OCI-LY7 (cell line): ENCODE data around the gene ZDHHC9. TPM values are rescaled to one million over a fixed set of nuclear protein-coding genes. Genes with fewer than 3 reads are reported as not detected.
"Not testable (repeated sequence)": the region's sequence is repeated elsewhere in the genome, so short reads cannot be mapped to it uniquely, and the experiment has no call there.

Experiments
- BruUV-seq: library from RNA; stranded (reverse); fragments of 400-500 nt; replicated peaks from 2 replicates; lab custom pipeline; 2021; lab: Mats Ljungman, UMichigan
- CTCF ChIA-PET: fragments of 300-600 bp; sonication (Branson Sonifier 250); formaldehyde crosslinking; loops from one replicate; lab custom pipeline; 2022; ENCODE audit warnings: antibody characterized with exemption; ENCODE audit not compliant: unreplicated experiment; lab: Charles Lee
- POLR2A ChIA-PET: fragments of 300-600 bp; sonication (Branson Sonifier 250); formaldehyde crosslinking; loops from one replicate; lab custom pipeline; 2022; ENCODE audit warnings: antibody characterized with exemption; lab: Charles Lee
- DNase-seq: peaks from one replicate; pipeline ENCODE4 v3.0.0-alpha.2; 2015; ENCODE audit warnings: low spot score
- H2AFZ ChIP-seq: fragments of 200-600 bp; sonication (generic), shearing (Covaris generic); 2 replicates; pipeline ENCODE4 v1.6.1; 2014; ENCODE audit warnings: mild to moderate bottlenecking, antibody characterized with exemption, low read length, moderate library complexity
- H3K27ac ChIP-seq: fragments of 200-600 bp; sonication (generic); 2 replicates; pipeline ENCODE4 v1.5.1; 2014; ENCODE audit warnings: mixed run types, low read depth, mild to moderate bottlenecking, moderate library complexity, low read length, inconsistent platforms; ENCODE audit not compliant: poor library complexity, severe bottlenecking
- H3K36me3 ChIP-seq: fragments of 200-600 bp; sonication (generic); 2 replicates; pipeline ENCODE4 v1.6.1; 2014; ENCODE audit warnings: mild to moderate bottlenecking, antibody characterized with exemption, low read length, moderate library complexity, mixed read lengths; ENCODE audit not compliant: insufficient read depth
- H3K4me1 ChIP-seq: fragments of 200-600 bp; sonication (generic); 2 replicates; pipeline ENCODE4 v1.5.1; 2014; ENCODE audit warnings: mild to moderate bottlenecking, low read length; ENCODE audit not compliant: insufficient read depth, poor library complexity, severe bottlenecking
- H3K4me2 ChIP-seq: fragments of 200-600 bp; sonication (generic); 2 replicates; pipeline ENCODE4 v1.6.1; 2014; ENCODE audit warnings: mild to moderate bottlenecking, low read length
- H3K4me3 ChIP-seq: fragments of 200-600 bp; sonication (generic); 2 replicates; pipeline ENCODE4 v1.5.1; 2014; ENCODE audit warnings: mild to moderate bottlenecking, low read depth, low read length; ENCODE audit not compliant: poor library complexity, severe bottlenecking
- H3K79me2 ChIP-seq: fragments of 200-600 bp; sonication (generic); 2 replicates; pipeline ENCODE4 v1.6.1; 2016; ENCODE audit warnings: low read depth, mild to moderate bottlenecking, low read length, moderate library complexity, mixed read lengths; ENCODE audit not compliant: insufficient read depth
- H3K9me2 ChIP-seq: fragments of 200-600 bp; sonication (generic); 2 replicates; pipeline ENCODE4 v1.6.1; 2016; ENCODE audit warnings: mild to moderate bottlenecking, low read length, mixed read lengths; ENCODE audit not compliant: insufficient read depth
- H3K9me3 ChIP-seq: fragments of 200-600 bp; sonication (generic); 2 replicates; pipeline ENCODE4 v1.6.1; 2014; ENCODE audit warnings: mild to moderate bottlenecking, mixed run types, low read length, mixed read lengths
- H4K20me1 ChIP-seq: fragments of 200-600 bp; sonication (generic); 2 replicates; pipeline ENCODE4 v1.6.1; 2014; ENCODE audit warnings: mild to moderate bottlenecking, antibody characterized with exemption, low read length, moderate library complexity, mixed read lengths; ENCODE audit not compliant: insufficient read depth
- EZH2phosphoT487 ChIP-seq: fragments of 200-600 bp; sonication (generic); IDR thresholded peaks from 2 replicates; pipeline ENCODE4 v1.6.1; 2018; ENCODE audit warnings: low read depth, borderline replicate concordance, mild to moderate bottlenecking, mixed run types, antibody characterized with exemption, low read length, moderate library complexity, mixed read lengths
- intact Hi-C: fragments of 100-400 bp; cut with micrococcal nuclease; formaldehyde crosslinking; loops from one replicate; pipeline ENCODE4 v1.10.0; 2022; ENCODE audit not compliant: unreplicated experiment
- total RNA-seq, 2 experiments: library from RNA; depleted of rRNA in 1 of 2; stranded (reverse); fragments of >200 nt in 1 of 2; shearing (Covaris generic) in 1 of 2; gene quantifications; 2 replicates each; pipeline ENCODE4 v1.2.3, GENCODE V29; 2014 to 2022
- TF ChIP-seq, protein P1 (sequence below): fragments of 200-600 bp; sonication (generic); conservative IDR thresholded peaks from 2 replicates; pipeline ENCODE4 v1.5.1; 2014; ENCODE audit warnings: mild to moderate bottlenecking, antibody characterized with exemption, low read length, moderate library complexity, mixed read lengths

ZDHHC9 gene
- total RNA-seq, 2 experiments from 2014 or later: 8.2 to 11.3 TPM

DNA sequence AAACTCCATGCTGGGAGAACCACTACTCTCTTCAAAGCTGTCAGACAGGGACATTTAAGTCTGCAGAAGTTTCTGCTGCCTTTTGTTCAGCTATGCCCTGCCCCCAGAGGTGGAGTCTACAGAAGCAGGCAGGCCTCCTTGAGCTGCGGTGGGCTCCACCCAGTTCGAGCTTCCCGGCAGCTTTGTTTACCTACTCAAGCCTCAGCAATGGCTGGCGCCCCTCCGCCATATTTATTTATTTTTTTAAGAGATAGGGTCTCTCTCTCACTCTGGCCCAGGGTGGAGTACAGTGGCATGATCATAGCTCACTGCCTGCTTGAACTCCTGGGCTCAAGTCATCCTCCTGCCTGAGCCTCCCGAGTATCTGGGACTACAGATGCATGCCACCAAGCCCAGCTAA is 15.4 kb upstream of the ZDHHC9 start:
- CTCF ChIA-PET, H3K9me3 ChIP-seq, DNase-seq, H2AFZ ChIP-seq, H4K20me1 ChIP-seq, H3K79me2 ChIP-seq, H3K9me2 ChIP-seq, H3K4me3 ChIP-seq, H3K4me1 ChIP-seq, BruUV-seq, H3K4me2 ChIP-seq, intact Hi-C loops, H3K36me3 ChIP-seq, H3K27ac ChIP-seq: not testable (repeated sequence)
- POLR2A ChIA-PET: interaction anchor here (1.1 kb wide), 1 partner anchor 36 kb away, joined by 4 read pairs; no protein-coding TSS in a partner anchor

DNA sequence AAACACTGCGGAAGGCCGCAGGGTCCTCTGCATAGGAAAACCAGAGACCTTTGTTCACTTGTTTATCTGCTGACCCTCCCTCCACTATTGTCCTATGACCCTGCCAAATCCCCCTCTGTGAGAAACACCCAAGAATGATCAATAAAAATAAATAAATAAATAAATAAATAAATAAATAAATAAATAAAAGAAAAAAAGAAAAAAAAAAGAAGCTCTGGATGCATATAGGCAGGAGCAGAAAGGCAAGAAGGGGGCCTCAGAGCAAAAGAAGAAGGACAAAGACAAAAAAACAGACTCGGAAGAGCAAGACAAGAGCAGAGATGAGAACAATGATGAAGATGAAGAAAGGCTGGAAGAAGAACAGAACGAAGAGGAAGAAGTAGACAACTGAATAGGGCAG is 8.1 kb upstream of the ZDHHC9 start:
- H3K4me2 ChIP-seq, intact Hi-C loops, H3K27ac ChIP-seq, DNase-seq, H3K9me2 ChIP-seq, H3K4me3 ChIP-seq, CTCF ChIA-PET, POLR2A ChIA-PET, BruUV-seq, H4K20me1 ChIP-seq, H3K79me2 ChIP-seq, H2AFZ ChIP-seq, H3K9me3 ChIP-seq, H3K4me1 ChIP-seq, H3K36me3 ChIP-seq: not testable (repeated sequence)

DNA sequence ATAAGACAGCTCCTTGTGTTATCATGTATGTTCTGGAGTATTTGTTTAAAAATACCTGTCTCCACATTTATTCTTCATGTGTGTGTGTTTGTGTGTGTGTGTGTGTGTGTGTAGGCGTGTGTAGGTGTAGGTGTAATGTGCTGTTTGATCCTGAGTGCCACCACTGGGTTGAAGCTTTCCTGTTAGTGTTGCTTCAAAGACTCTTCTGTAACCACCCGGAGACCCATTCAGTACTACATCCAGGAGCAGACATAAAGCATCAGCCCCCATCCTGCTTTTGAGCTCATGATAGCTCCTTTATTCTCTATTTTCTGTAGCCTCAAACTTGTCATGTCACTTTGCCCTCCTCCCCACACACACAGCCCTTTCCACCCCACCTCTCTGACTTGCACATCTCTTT is 3.0 kb upstream of the ZDHHC9 start:
- Histone ChIP-seq H4K20me1 (no peaks in the 10 kb centered on the region), H3K9me2 (no peaks in the 10 kb centered on the region), H3K27ac (no peak overlapping the region), H3K9me3 (no peaks in the 10 kb centered on the region), H3K4me1 (peaks cover 10% of the 10 kb centered on the region), H3K36me3 (no peaks in the 10 kb centered on the region), H3K79me2 (peaks cover 7% of the 10 kb centered on the region; the same call in 1 of the 2 replicates), H3K4me2 (no peak overlapping the region), H3K4me3 (no peak overlapping the region), H2AFZ (no peak overlapping the region)
- ChIA-PET CTCF (no interaction called here), POLR2A (no interaction called here)
- no TSS peak for BruUV-seq
- no peak for DNase-seq
- intact Hi-C loops: no loop called here
- TF ChIP-seq, protein P1, sequence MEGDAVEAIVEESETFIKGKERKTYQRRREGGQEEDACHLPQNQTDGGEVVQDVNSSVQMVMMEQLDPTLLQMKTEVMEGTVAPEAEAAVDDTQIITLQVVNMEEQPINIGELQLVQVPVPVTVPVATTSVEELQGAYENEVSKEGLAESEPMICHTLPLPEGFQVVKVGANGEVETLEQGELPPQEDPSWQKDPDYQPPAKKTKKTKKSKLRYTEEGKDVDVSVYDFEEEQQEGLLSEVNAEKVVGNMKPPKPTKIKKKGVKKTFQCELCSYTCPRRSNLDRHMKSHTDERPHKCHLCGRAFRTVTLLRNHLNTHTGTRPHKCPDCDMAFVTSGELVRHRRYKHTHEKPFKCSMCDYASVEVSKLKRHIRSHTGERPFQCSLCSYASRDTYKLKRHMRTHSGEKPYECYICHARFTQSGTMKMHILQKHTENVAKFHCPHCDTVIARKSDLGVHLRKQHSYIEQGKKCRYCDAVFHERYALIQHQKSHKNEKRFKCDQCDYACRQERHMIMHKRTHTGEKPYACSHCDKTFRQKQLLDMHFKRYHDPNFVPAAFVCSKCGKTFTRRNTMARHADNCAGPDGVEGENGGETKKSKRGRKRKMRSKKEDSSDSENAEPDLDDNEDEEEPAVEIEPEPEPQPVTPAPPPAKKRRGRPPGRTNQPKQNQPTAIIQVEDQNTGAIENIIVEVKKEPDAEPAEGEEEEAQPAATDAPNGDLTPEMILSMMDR: no peak
- no peak for TF ChIP-seq EZH2phosphoT487

DNA sequence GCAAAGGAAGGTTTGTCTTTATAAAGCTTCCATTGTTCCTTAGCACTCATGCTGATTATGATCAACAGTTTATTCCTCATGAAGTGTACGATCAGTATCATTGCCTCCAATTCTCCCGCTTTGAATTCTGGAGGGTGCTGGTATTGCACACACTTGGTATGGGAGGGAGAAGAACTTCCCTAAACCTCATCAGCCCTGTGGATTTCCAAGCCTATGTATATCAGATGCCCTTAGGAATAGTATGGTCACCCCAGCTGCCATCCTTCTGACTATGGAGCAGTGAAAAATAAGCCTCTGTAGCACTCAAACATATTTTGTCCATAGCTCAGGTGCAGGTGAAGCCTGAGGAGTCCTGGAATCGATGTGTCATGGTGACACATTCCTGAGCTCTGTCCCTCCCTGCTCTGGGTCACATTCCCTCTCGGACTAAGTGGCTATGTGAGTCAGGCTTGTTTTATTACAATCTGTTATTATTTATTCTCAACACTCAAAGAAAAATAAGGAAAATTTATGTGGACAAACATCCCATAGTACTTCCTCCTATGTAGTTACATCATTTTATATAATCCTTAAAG is 2.0 kb upstream of the ZDHHC9 start:
- peaks cover 7% of the 10 kb centered on the region; the same call in 1 of the 2 replicates for H3K79me2 ChIP-seq
- H3K36me3 ChIP-seq: no peaks in the 10 kb centered on the region
- TF ChIP-seq, protein P1: no peak
- TF ChIP-seq EZH2phosphoT487: no peak
- ChIA-PET POLR2A (no interaction called here), CTCF (no interaction called here)
- H4K20me1 ChIP-seq: no peaks in the 10 kb centered on the region
- H3K9me2 ChIP-seq: no peaks in the 10 kb centered on the region
- intact Hi-C loops: no loop called here
- no peak overlapping the region for H3K4me2 ChIP-seq
- no peak overlapping the region for H2AFZ ChIP-seq
- BruUV-seq: no TSS peak
- H3K9me3 ChIP-seq: no peaks in the 10 kb centered on the region
- no peak for DNase-seq
- H3K27ac ChIP-seq: no peak overlapping the region
- H3K4me3 ChIP-seq: no peak overlapping the region
- H3K4me1 ChIP-seq: peaks cover 10% of the 10 kb centered on the region
